ENCODE data around the gene C21orf58. TPM values are rescaled to one million over a fixed set of nuclear protein-coding genes. Genes with fewer than 3 reads are reported as not detected.

C21orf58 gene
- total RNA-seq, 6 donors from 2014 or later: 3.2 to 35.6 (median 6.7) TPM

DNA sequence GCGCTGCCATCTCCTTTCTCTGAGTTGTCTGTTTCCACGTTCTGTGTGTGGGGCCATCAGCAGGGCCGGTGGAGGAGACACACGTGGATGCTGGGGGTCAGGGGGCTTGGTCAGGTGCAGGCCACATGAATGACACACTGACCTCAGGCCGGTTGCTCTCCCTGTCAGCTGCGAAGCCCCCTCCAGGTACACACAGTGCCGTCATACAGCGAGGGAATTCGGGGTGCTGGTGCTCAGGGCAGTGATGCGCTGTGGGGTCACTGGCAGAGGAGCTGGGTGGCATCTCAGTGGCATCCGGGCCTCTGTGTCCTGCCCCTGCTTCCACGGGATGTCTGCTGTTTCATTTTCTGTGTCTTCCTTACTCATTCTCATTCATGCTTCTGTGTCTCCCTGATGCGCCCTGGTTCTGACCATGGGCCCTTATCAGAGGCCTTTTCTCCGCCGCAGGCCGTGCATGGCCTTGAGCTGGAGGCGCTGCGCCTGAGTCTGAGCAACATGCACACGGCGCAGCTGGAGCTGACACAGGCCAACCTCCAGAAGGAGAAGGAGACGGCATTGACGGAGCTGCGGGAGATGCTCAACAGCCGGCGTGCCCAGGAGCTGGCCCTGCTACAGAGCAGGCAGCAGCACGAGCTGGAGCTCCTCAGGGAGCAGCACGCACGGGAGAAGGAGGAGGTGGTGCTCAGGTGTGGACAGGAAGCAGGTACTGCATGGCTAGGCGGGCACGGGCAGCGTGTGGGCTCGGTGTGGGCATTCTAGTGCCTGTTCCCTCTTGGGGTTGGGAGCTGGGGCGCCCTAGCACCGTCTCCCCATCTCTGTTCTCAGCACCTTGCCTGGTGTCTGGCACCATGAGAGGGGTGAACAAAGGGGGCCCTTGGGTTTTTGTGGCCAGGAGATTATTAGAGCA lies 22.9 kb upstream of the C21orf58 start:
- DNase-seq (peak in 1 of 2 donors; percentile 55), ATAC-seq (ENCODE audit: low FRiP score in 2 of 2) (no peak)
- H3K4me1 ChIP-seq: no peaks in the 10 kb centered on the region
- H3K27ac ChIP-seq: no peak overlapping the region
- TF ChIP-seq POLR2AphosphoS5 (IDR thresholded peaks at IDR 0.05) (no peak), EP300 (IDR thresholded peaks at IDR 0.05) (no peak), POLR2A (IDR thresholded peaks at IDR 0.05) (no peak)
- TF ChIP-seq, protein P1, sequence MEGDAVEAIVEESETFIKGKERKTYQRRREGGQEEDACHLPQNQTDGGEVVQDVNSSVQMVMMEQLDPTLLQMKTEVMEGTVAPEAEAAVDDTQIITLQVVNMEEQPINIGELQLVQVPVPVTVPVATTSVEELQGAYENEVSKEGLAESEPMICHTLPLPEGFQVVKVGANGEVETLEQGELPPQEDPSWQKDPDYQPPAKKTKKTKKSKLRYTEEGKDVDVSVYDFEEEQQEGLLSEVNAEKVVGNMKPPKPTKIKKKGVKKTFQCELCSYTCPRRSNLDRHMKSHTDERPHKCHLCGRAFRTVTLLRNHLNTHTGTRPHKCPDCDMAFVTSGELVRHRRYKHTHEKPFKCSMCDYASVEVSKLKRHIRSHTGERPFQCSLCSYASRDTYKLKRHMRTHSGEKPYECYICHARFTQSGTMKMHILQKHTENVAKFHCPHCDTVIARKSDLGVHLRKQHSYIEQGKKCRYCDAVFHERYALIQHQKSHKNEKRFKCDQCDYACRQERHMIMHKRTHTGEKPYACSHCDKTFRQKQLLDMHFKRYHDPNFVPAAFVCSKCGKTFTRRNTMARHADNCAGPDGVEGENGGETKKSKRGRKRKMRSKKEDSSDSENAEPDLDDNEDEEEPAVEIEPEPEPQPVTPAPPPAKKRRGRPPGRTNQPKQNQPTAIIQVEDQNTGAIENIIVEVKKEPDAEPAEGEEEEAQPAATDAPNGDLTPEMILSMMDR (IDR thresholded peaks at IDR 0.05): no peak
- WGBS, 2 donors: 93 to 96% methylated on average over 32 to 34 of the region's 34 CpGs
- no peak overlapping the region for H3K4me3 ChIP-seq
- H3K36me3 ChIP-seq: peaks cover 31 to 69% (median 55%) of the 10 kb centered on the region in 4 donors
- H3K27me3 ChIP-seq: no peaks in the 10 kb centered on the region
- no peaks in the 10 kb centered on the region for H3K9me3 ChIP-seq

DNA sequence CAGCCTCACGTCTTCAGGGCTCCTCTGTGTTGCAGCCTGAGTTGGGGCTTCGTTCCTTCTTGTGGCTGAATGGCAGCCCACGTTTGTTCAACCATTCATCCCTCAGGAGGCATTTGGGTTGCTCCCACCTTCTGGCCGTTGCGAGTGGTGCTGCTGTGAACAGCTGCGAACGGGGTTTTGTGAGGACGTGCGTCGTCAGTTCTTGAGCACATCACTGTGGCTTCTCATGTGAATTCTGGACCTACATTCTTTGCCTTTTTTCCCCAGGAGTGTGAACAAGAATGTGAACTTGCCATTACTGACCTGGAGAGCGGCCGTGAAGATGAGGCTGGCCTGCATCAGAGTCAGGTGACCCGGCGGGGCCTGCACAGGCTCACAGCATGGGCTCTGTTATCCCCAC lies 22.2 kb upstream of the C21orf58 start:
- 92 to 94% methylated on average over 14 of the region's 14 CpGs for WGBS, 2 donors
- no peak for TF ChIP-seq POLR2AphosphoS5 (IDR thresholded peaks at IDR 0.05)
- no peak for TF ChIP-seq EP300 (IDR thresholded peaks at IDR 0.05)
- TF ChIP-seq POLR2A (IDR thresholded peaks at IDR 0.05): no peak
- TF ChIP-seq, protein P1 (IDR thresholded peaks at IDR 0.05): no peak
- H3K4me3 ChIP-seq: no peak overlapping the region
- H3K9me3 ChIP-seq: no peaks in the 10 kb centered on the region
- peaks cover 27 to 62% (median 49%) of the 10 kb centered on the region in 4 donors for H3K36me3 ChIP-seq
- H3K27ac ChIP-seq: no peak overlapping the region
- ATAC-seq (ENCODE audit: low FRiP score in 2 of 2): no peak
- no peaks in the 10 kb centered on the region for H3K4me1 ChIP-seq
- DNase-seq: peak in 1 of 2 donors; percentile 64
- no peaks in the 10 kb centered on the region for H3K27me3 ChIP-seq

DNA sequence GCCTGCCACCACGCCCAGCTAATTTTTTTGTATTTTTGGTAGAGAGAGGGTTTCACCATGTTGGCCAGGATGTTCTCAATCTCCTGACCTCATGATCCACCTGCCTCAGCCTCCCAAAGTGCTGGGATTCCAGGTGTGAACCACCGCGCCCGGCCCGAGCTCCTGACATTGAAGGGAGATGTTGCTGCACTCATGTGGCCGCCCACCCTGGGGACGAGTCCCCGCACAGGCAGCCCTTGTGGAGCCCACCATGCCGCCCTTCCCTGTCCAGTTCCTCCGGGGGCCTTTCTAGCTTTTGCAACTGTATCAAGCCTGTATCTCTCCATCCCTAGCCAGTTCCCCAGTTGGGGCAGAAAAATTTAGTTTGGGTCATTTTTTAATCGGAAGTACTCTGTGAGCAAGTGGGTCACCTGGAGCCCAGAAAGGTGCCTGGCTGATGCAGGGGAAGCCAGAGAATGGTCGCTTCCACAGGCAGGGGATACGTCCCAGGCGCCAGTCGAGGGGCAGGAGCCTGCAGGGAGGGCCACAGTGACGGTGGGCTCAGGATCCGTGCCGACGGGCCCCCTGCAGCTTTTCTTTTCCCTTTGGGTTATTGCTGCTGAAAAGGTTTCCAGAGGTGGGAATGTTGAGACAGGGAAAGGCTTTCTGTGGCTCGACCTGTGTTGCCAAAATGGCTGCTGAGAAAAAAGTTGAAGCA lies 20.7 kb upstream of the C21orf58 start:
- DNase-seq (no peak), ATAC-seq (ENCODE audit: low FRiP score in 2 of 2) (no peak)
- H3K36me3 ChIP-seq: peaks cover 14 to 59% (median 41%) of the 10 kb centered on the region in 4 donors
- no peak for TF ChIP-seq POLR2A (IDR thresholded peaks at IDR 0.05)
- no peak for TF ChIP-seq EP300 (IDR thresholded peaks at IDR 0.05)
- TF ChIP-seq POLR2AphosphoS5 (IDR thresholded peaks at IDR 0.05): no peak
- TF ChIP-seq, protein P1 (IDR thresholded peaks at IDR 0.05): no peak
- H3K9me3 ChIP-seq: no peaks in the 10 kb centered on the region
- no peak overlapping the region for H3K27ac ChIP-seq
- 92 to 93% methylated on average over 15 to 20 of the region's 20 CpGs for WGBS, 2 donors
- H3K27me3 ChIP-seq: no peaks in the 10 kb centered on the region
- no peak overlapping the region for H3K4me3 ChIP-seq
- H3K4me1 ChIP-seq: no peaks in the 10 kb centered on the region

DNA sequence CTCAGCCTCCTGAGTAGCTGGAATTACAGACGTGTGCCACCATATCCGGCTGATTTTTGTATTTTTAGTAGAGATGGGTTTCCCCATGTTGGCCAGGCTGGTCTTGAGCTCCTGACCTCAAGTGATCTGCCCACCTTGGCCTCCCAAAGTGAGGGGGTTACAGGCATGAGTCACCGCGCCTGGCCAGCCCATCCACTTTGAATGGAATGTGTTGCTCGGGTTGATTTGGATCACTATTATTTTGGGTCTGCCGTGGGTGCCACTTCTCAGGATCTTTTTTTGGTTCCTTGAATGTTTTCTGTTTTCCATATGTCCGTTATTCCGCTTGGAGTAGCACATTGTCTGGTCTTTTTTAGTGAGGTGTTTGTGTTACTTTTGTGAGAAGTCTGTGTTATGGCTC lies 17.3 kb upstream of the C21orf58 start:
- no peaks in the 10 kb centered on the region for H3K9me3 ChIP-seq
- no peaks in the 10 kb centered on the region for H3K4me1 ChIP-seq
- H3K36me3 ChIP-seq: peaks cover 7 to 58% (median 32%) of the 10 kb centered on the region in 4 donors
- ATAC-seq (ENCODE audit: low FRiP score in 2 of 2) (no peak), DNase-seq (no peak)
- TF ChIP-seq, protein P1 (IDR thresholded peaks at IDR 0.05): no peak
- TF ChIP-seq EP300 (IDR thresholded peaks at IDR 0.05): no peak
- no peak for TF ChIP-seq POLR2A (IDR thresholded peaks at IDR 0.05)
- TF ChIP-seq POLR2AphosphoS5 (IDR thresholded peaks at IDR 0.05): no peak
- 94 to 95% methylated on average over 8 of the region's 8 CpGs for WGBS, 2 donors
- H3K4me3 ChIP-seq: no peak overlapping the region
- no peaks in the 10 kb centered on the region for H3K27me3 ChIP-seq
- H3K27ac ChIP-seq: no peak overlapping the region

Data from upper lobe of left lung (tissue), 6 donors.